NCI-H2196 treated with DMSO at 0.1 percent for 48 hours (cell line): Measurements from ENCODE around the gene ACACB.
"Not testable (repeated sequence)": the region's sequence is repeated elsewhere in the genome, so short reads cannot be mapped to it uniquely, and the experiment has no call there.

ENCODE experiments used
- DNase-seq: peaks from one replicate; lab custom pipeline; 2025; ENCODE audit not compliant: unreplicated experiment; lab: John Stamatoyannopoulos, UW

The ACACB gene

DNA sequence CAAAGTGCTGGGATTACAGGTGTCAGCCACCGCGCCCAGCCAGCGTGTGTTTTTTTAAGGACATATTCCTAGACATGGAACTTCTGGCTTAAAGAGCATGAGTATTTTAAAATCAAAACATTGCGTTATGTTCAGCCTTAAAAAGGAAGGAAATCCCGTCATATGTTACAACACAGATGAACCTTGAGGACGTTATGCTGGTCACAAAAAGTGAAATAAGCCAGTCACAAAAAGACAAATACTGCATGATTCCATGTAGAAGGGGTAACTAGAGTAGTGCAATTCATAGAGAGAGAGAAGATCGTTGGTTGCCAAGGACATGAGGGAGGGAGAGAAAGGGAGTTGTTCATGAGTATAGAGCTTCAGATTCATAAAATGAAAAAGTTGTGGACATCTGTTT is 53.9 kb downstream of the ACACB start:
- no peak for DNase-seq

DNA sequence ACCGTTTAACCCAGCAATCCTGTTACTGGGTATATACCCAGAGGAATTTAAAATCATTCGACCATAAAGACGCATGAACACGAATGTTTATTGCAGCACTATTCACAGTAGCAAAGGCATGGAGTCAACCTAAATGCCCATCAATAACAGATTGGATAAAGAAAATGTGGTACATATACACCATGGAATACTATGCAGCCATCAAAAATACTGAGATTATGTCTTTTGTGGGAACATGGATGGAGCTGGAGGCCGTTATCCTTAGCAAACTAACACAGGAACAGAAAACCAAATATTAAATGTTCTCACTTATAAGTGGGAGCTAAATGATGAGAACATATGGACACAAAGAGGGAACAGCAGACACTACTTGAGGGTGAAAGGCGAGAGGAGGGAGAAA is 56.4 kb downstream of the ACACB start:
- DNase-seq: not testable (repeated sequence)

DNA sequence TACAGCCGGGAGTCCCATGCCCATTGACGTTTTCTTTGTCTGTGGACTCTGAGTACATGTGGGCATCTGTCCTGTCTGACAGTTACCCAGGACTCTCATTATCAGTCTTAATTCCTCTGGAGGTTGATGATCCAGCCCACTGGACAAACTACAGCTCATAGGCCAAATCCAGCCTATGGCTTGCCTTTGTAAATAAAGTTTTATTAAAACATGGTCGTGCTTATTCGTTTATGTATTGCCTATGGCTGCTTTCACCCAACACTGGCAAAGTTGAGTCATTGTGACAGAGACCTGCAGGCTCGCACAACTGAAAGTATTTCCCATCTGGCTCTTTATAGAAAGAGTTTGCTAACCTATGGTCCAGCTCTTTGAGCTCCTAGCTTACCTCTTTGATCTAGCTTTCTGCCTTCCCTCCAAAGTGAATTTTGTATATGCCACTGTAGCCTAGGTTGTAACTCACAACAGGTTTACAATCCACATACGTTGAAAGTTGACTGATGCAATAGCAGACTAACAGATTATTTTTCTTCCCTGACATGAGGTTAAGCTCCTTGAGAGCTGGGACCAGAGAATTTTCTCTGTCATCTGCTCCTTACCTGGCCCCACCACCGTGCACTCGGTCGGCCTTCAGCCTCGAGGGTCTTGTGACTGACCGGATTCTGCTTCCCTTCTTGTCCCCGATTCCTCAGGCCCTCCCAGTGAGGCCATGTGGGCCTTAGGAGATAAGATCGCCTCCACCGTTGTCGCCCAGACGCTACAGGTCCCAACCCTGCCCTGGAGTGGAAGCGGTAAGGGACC is 57.3 kb downstream of the ACACB start:
- DNase-seq: no peak

- DNase-seq: no peak
Measured at GRCh38 chr12:109174468-109174867, 58.1 kb downstream of the ACACB start.

- DNase-seq: no peak
Measured at GRCh38 chr12:109178532-109178931, 62.1 kb downstream of the ACACB start.

- no peak for DNase-seq
Measured at GRCh38 chr12:109179927-109180326, 63.5 kb downstream of the ACACB start.

- no peak for DNase-seq
Measured at GRCh38 chr12:109182041-109182839, 65.9 kb downstream of the ACACB start.

GRCh38 chr12:109185441-109185840 is 69.1 kb downstream of the ACACB start:
- no peak for DNase-seq

GRCh38 chr12:109186993-109187653 is 70.7 kb downstream of the ACACB start:
- DNase-seq: no peak

DNA sequence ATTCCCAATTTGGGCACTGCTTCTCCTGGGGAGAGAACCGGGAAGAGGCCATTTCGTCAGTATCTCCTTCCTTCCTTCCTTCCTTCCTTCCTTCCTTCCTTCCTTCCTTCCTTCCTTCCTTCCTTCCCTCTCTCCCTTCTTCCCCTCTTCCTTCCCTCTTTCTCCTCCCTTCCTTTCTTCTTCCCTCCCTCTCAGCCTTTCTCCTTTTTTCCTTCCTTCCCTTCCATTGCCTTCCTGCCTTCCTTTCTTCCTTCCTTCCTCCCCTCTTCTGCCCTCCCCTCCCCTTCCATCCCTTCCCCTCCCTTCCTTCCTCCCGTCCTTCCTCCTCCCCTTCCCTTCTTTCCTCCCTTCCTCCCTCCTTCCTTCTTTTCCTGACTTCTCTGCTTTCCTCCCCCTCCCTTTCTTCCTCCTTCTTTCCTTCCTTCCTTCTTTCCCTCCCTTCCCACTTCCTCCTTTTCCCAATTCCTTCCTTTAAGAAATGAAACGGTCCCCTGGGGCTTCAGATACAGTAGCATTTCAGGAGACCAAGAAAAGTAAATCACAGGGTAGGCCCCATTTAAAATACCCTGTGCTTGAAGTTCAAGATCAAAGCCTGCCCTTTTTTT is 71.8 kb downstream of the ACACB start:
- no peak for DNase-seq

- no peak for DNase-seq
Measured at GRCh38 chr12:109189291-109189690, 72.9 kb downstream of the ACACB start.

- DNase-seq: no peak
Measured at GRCh38 chr12:109191621-109192250, 75.3 kb downstream of the ACACB start.

DNA sequence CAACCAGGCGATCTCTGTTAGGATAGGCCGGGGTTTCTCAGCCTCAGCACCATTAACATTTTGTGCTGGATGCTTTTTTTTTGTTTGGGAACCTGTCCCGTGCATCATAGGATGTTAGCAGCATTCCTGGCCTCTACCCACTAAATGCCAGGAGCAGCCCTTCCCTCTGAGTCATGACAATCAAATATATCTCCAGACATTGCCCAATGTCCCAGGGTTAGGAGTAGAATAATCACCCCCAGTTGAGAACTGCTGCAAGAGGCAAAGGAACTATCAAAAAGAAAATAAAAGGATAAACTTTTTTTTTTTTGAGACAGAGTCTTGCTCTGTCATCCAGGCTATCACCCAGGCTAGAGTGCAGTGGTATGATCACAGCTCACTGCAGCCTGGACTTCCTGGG is 76.0 kb downstream of the ACACB start:
- no peak for DNase-seq

- no peak for DNase-seq
Measured at GRCh38 chr12:109193896-109194295, 77.5 kb downstream of the ACACB start.

GRCh38 chr12:109196332-109196731 is 79.9 kb downstream of the ACACB start:
- no peak for DNase-seq

GRCh38 chr12:109197327-109197726 is 80.9 kb downstream of the ACACB start:
- DNase-seq: no peak

DNA sequence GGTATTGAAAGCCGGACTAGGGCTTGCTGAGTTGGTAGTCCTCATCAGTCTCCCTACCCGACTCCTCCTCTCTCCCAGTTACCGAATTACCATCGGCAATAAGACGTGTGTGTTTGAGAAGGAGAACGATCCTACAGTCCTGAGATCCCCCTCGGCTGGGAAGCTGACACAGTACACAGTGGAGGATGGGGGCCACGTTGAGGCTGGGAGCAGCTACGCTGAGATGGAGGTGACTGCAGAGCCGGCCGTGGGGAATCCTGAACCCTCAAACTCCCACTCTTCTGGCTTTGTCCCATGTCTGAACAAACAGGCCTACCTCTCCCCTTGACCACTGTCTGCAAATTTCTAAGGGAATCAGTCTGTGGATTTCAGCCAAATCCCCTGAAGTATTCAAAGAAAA is 82.9 kb downstream of the ACACB start:
- DNase-seq: no peak

GRCh38 chr12:109200825-109201495 is 84.6 kb downstream of the ACACB start:
- no peak for DNase-seq

DNA sequence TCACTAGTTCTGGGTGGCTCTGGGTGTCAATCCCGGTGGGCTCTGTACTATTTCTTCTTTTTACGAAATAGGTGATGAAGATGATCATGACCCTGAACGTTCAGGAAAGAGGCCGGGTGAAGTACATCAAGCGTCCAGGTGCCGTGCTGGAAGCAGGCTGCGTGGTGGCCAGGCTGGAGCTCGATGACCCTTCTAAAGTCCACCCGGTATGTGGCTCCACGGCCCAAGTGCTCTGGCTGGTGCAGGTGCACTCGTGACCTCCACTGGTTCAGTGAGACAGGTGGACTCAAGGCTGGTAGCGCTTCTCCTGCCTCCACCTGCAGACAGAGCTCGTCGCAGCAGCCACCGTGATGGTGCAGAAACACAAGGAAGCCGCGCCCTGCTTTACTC is 85.1 kb downstream of the ACACB start:
- DNase-seq: no peak

DNA sequence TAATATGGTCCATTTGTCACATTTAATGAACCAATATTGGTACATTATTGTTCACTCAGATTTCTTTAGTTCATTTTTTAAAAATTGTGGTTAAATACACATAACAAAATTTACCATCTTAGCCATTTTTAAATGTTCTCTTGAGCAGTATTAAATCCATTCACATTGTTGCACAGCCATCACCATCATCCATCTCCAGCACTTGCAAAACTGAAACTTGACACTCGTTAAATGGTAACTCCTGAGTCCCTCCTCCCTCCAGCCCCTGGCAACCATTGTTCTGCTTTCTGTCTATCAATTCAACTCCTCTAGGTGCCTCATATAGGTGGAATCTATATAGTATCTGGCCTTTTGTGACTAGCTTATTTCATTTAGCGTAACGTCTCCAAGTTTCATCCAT is 86.4 kb downstream of the ACACB start:
- no peak for DNase-seq
